Liver (tissue), 3 donors: ENCODE results near the gene MAP3K4.

Experiments used
- CTCF ChIP-seq: fragments of 150-350 bp; IDR thresholded peaks from 2 replicates; pipeline ENCODE4 v1.5.1; 2017; ENCODE audit warnings: improper control_type of control experiment, low read depth, low read length; ENCODE audit not compliant: missing input control
- EGR1 ChIP-seq, 2 donors: IDR thresholded peaks; 2 replicates each; pipeline ENCODE4 v1.6.1; 2016 to 2018; ENCODE audit warnings: antibody characterized with exemption in 2 of 2, low read depth in 2 of 2
- FOXA1 ChIP-seq: IDR thresholded peaks from 2 replicates; pipeline ENCODE4 v1.6.1; 2016; ENCODE audit warnings: antibody characterized with exemption
- GABPA ChIP-seq, 2 donors: IDR thresholded peaks in 1 of 2; conservative IDR thresholded peaks in 1 of 2; 2 replicates each; pipeline ENCODE4 v1.6.1; 2016; ENCODE audit warnings: antibody characterized with exemption in 2 of 2, mild to moderate bottlenecking in 1 of 2, moderate library complexity in 1 of 2
- HNF4A ChIP-seq, 2 donors: conservative IDR thresholded peaks; 2 replicates each; pipeline ENCODE4 v1.6.1; 2016; ENCODE audit warnings: antibody characterized with exemption in 2 of 2, mild to moderate bottlenecking in 2 of 2
- JUND ChIP-seq, 2 donors: IDR thresholded peaks; 2 replicates each; pipeline ENCODE4 v1.6.1; 2016; ENCODE audit warnings: antibody characterized with exemption in 2 of 2
- NR2F2 ChIP-seq: IDR thresholded peaks from 2 replicates; pipeline ENCODE4 v1.6.1; 2016; ENCODE audit warnings: antibody characterized with exemption
- RAD21 ChIP-seq, 2 donors: IDR thresholded peaks; 2 replicates each; pipeline ENCODE4 v1.6.1; 2016; ENCODE audit warnings: antibody characterized with exemption in 2 of 2, mild to moderate bottlenecking in 2 of 2
- REST ChIP-seq: IDR thresholded peaks from 2 replicates; pipeline ENCODE4 v1.6.1; 2016; ENCODE audit warnings: antibody characterized with exemption, mild to moderate bottlenecking
- TAF1 ChIP-seq: conservative IDR thresholded peaks from 2 replicates; pipeline ENCODE4 v1.6.1; 2016; ENCODE audit warnings: antibody characterized with exemption, mild to moderate bottlenecking
- YY1 ChIP-seq: IDR thresholded peaks from 2 replicates; pipeline ENCODE4 v1.6.1; 2016; ENCODE audit warnings: antibody characterized with exemption, mild to moderate bottlenecking
- TF ChIP-seq, protein P1 (sequence below): IDR thresholded peaks from 2 replicates; pipeline ENCODE4 v1.6.1; 2016; ENCODE audit warnings: antibody characterized with exemption
- donor health status: healthy.
- donor health status: healthy.

- TF ChIP-seq RAD21 (IDR thresholded peaks at IDR 0.05) (no peak), JUND (IDR thresholded peaks at IDR 0.05) (no peak), CTCF (no peak), EGR1 (IDR thresholded peaks at IDR 0.05; ENCODE audit: low read depth in 2 of 2) (no peak), YY1 (no peak), GABPA (IDR thresholded peaks at IDR 0.05 in 1 of 2, conservative IDR thresholded peaks at IDR 0.05 in 1 of 2) (no peak), REST (no peak), FOXA1 (no peak), NR2F2 (no peak), TAF1 (no peak), HNF4A (conservative IDR thresholded peaks at IDR 0.05) (no peak)
- TF ChIP-seq, protein P1, sequence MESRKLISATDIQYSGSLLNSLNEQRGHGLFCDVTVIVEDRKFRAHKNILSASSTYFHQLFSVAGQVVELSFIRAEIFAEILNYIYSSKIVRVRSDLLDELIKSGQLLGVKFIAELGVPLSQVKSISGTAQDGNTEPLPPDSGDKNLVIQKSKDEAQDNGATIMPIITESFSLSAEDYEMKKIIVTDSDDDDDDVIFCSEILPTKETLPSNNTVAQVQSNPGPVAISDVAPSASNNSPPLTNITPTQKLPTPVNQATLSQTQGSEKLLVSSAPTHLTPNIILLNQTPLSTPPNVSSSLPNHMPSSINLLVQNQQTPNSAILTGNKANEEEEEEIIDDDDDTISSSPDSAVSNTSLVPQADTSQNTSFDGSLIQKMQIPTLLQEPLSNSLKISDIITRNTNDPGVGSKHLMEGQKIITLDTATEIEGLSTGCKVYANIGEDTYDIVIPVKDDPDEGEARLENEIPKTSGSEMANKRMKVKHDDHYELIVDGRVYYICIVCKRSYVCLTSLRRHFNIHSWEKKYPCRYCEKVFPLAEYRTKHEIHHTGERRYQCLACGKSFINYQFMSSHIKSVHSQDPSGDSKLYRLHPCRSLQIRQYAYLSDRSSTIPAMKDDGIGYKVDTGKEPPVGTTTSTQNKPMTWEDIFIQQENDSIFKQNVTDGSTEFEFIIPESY: no peak
These were observed 135.6 kb downstream of the MAP3K4 start for GRCh38 chr6:161127071-161127740.
